Inferior parietal cortex (tissue), 1 donor: ENCODE data around the gene CMC4.
A peak's percentile ranks its signal among the peaks of the same experiment; 100 is the strongest.

Experiments
- DNase-seq: peaks from one replicate; pipeline ENCODE4 v3.0.0-alpha.2; 2016; ENCODE audit errors: extremely low spot score

The CMC4 gene

GRCh38 chrX:155053656-155054055, 17.3 kb downstream of the CMC4 start:
- DNase-seq: no peak

- DNase-seq: no peak
Measured at GRCh38 chrX:155052738-155053498, 18.0 kb downstream of the CMC4 start.

- peak; percentile 45 for DNase-seq
Measured at GRCh38 chrX:155048977-155049619, 21.8 kb downstream of the CMC4 start.

GRCh38 chrX:155046811-155047528, 24.0 kb downstream of the CMC4 start:
- no peak for DNase-seq

- DNase-seq: no peak
Measured at GRCh38 chrX:155046129-155046810, 24.7 kb downstream of the CMC4 start.

- DNase-seq: no peak
Measured at GRCh38 chrX:155035688-155036087, 35.2 kb downstream of the CMC4 start.

GRCh38 chrX:155031657-155032056, 39.3 kb downstream of the CMC4 start:
- DNase-seq: no peak

GRCh38 chrX:155028877-155029291, 42.1 kb downstream of the CMC4 start:
- no peak for DNase-seq

- DNase-seq: no peak
Measured at GRCh38 chrX:155028129-155028528, 42.8 kb downstream of the CMC4 start.

- DNase-seq: peak; percentile 9
Measured at GRCh38 chrX:155027509-155028066, 43.3 kb downstream of the CMC4 start.

GRCh38 chrX:155026727-155027508, 44.0 kb downstream of the CMC4 start, which contains the start of gene FUNDC2:
FUNDC2 (plus strand) TSS chrX:155026844; CDS start chrX:155026939, 95 bp downstream.
- DNase-seq: peak; percentile 91

- no peak for DNase-seq
Measured at GRCh38 chrX:155026420-155026726, 44.6 kb downstream of the CMC4 start.

- no peak for DNase-seq
Measured at GRCh38 chrX:155023907-155024833, 46.8 kb downstream of the CMC4 start.

- no peak for DNase-seq
Measured at GRCh38 chrX:155022585-155022984, 48.4 kb downstream of the CMC4 start, which contains the start of gene F8. F8 (minus strand) TSS chrX:155022723; CDS start chrX:155022552, 171 bp downstream.

GRCh38 chrX:155020591-155020990, 50.3 kb downstream of the CMC4 start:
- no peak for DNase-seq
